Effector memory CD8-positive, alpha-beta T cell (primary cell): ENCODE measurements around the gene CDK19.

Experiments
- ATAC-seq: fragments of 150-1000 bp; cut with Tn5 transposase; replicated peaks from 2 replicates; pipeline ENCODE4 v1.10.0; 2021; ENCODE audit warnings: mild to moderate bottlenecking, moderate library complexity
- DNase-seq, 3 experiments: peaks; one replicate each; pipeline ENCODE4 v3.0.0; 2021
- H3K27ac Mint-ChIP-seq, 2 donors: one replicate each; pipeline ENCODE4 v1.8.0; 2022; ENCODE audit warnings: mild to moderate bottlenecking in 2 of 2, mixed read lengths in 2 of 2, moderate library complexity in 2 of 2
- H3K27me3 Mint-ChIP-seq, 2 donors: one replicate each; pipeline ENCODE4 v1.8.0; 2022; ENCODE audit warnings: mixed read lengths in 2 of 2
- H3K36me3 Mint-ChIP-seq: one replicate; pipeline ENCODE4 v1.8.0; 2022; ENCODE audit warnings: mild to moderate bottlenecking, moderate library complexity, mixed read lengths; ENCODE audit not compliant: insufficient read depth
- H3K4me1 Mint-ChIP-seq, 2 donors: one replicate each; pipeline ENCODE4 v1.8.0; 2022; ENCODE audit warnings: low read depth in 2 of 2, mixed read lengths in 2 of 2
- H3K4me3 Mint-ChIP-seq, 2 donors: one replicate each; pipeline ENCODE4 v1.8.0; 2022; ENCODE audit warnings: mild to moderate bottlenecking in 2 of 2, mixed read lengths in 2 of 2, moderate library complexity in 2 of 2
- H3K9me3 Mint-ChIP-seq, 2 donors: one replicate each; pipeline ENCODE4 v1.8.0; 2022; ENCODE audit warnings: mixed read lengths in 2 of 2

The CDK19 gene

GRCh38 chr6:110699780-110700179 lies 115.5 kb downstream of the CDK19 start:
- Mint-ChIP-seq H3K36me3 (no peaks in the 10 kb centered on the region), H3K4me1 (peaks cover 3 to 6% of the 10 kb centered on the region in 2 donors), H3K27ac (no peak overlapping the region), H3K9me3 (no peaks in the 10 kb centered on the region), H3K4me3 (no peak overlapping the region), H3K27me3 (no peaks in the 10 kb centered on the region)
- DNase-seq (no peak), ATAC-seq (no peak)

GRCh38 chr6:110693994-110694393 lies 121.3 kb downstream of the CDK19 start:
- no peak for ATAC-seq
- no peaks in the 10 kb centered on the region for H3K27me3 Mint-ChIP-seq
- no peak overlapping the region for H3K4me3 Mint-ChIP-seq
- H3K27ac Mint-ChIP-seq, result peak overlapping the region in 1 of 2 donors; percentile 16
- H3K4me1 Mint-ChIP-seq, result peaks cover 14 to 23% of the 10 kb centered on the region in 2 donors
- no peaks in the 10 kb centered on the region for H3K36me3 Mint-ChIP-seq
- DNase-seq, result no peak
- no peaks in the 10 kb centered on the region for H3K9me3 Mint-ChIP-seq

- no peak for DNase-seq
- Mint-ChIP-seq H3K9me3 (no peaks in the 10 kb centered on the region), H3K4me1 (peaks cover 20 to 30% of the 10 kb centered on the region in 2 donors), H3K27me3 (no peaks in the 10 kb centered on the region), H3K36me3 (no peaks in the 10 kb centered on the region), H3K27ac (no peak overlapping the region), H3K4me3 (no peak overlapping the region)
- ATAC-seq, result no peak
These were observed 122.0 kb downstream of the CDK19 start for GRCh38 chr6:110693296-110693695.

GRCh38 chr6:110690916-110691315 lies 124.4 kb downstream of the CDK19 start:
- H3K27me3 Mint-ChIP-seq, result no peaks in the 10 kb centered on the region
- peaks cover 26 to 34% of the 10 kb centered on the region in 2 donors for H3K4me1 Mint-ChIP-seq
- DNase-seq, result no peak
- no peak for ATAC-seq
- no peaks in the 10 kb centered on the region for H3K36me3 Mint-ChIP-seq
- H3K9me3 Mint-ChIP-seq, result no peaks in the 10 kb centered on the region
- H3K27ac Mint-ChIP-seq, result no peak overlapping the region
- no peak overlapping the region for H3K4me3 Mint-ChIP-seq

- Mint-ChIP-seq H3K27ac (no peak overlapping the region), H3K36me3 (no peaks in the 10 kb centered on the region), H3K27me3 (no peaks in the 10 kb centered on the region), H3K4me1 (peaks cover 25 to 34% of the 10 kb centered on the region in 2 donors), H3K9me3 (no peaks in the 10 kb centered on the region), H3K4me3 (no peak overlapping the region)
- no peak for ATAC-seq
- no peak for DNase-seq
These were observed 125.1 kb downstream of the CDK19 start for GRCh38 chr6:110690106-110690654.

- Mint-ChIP-seq H3K27ac (peak overlapping the region; percentile 85 to 92), H3K36me3 (no peaks in the 10 kb centered on the region), H3K9me3 (no peaks in the 10 kb centered on the region), H3K4me1 (peaks cover 22 to 30% of the 10 kb centered on the region in 2 donors), H3K4me3 (peak overlapping the region; percentile 60 to 61), H3K27me3 (no peaks in the 10 kb centered on the region)
- DNase-seq, result peak; percentile 17 to 23 (median 17)
- ATAC-seq, result peak; percentile 90
These were observed 125.9 kb downstream of the CDK19 start for GRCh38 chr6:110689275-110689935.

- DNase-seq (no peak), ATAC-seq (peak; percentile 42)
- no peaks in the 10 kb centered on the region for H3K36me3 Mint-ChIP-seq
- peaks cover 22 to 27% of the 10 kb centered on the region in 2 donors for H3K4me1 Mint-ChIP-seq
- no peaks in the 10 kb centered on the region for H3K27me3 Mint-ChIP-seq
- H3K9me3 Mint-ChIP-seq, result no peaks in the 10 kb centered on the region
- peak overlapping the region; percentile 60 to 61 for H3K4me3 Mint-ChIP-seq
- H3K27ac Mint-ChIP-seq, result peak overlapping the region; percentile 85 to 92
These were observed 126.5 kb downstream of the CDK19 start for GRCh38 chr6:110688661-110689268.

GRCh38 chr6:110687326-110687725 lies 127.9 kb downstream of the CDK19 start:
- ATAC-seq (no peak), DNase-seq (no peak)
- Mint-ChIP-seq H3K36me3 (no peaks in the 10 kb centered on the region), H3K9me3 (no peaks in the 10 kb centered on the region), H3K27ac (peak overlapping the region; percentile 85 to 92), H3K27me3 (no peaks in the 10 kb centered on the region), H3K4me3 (peak overlapping the region; percentile 44 to 50), H3K4me1 (peaks cover 22 to 27% of the 10 kb centered on the region in 2 donors)

- Mint-ChIP-seq H3K9me3 (no peaks in the 10 kb centered on the region), H3K27me3 (no peaks in the 10 kb centered on the region), H3K27ac (no peak overlapping the region), H3K36me3 (no peaks in the 10 kb centered on the region), H3K4me3 (no peak overlapping the region), H3K4me1 (peaks cover 10 to 12% of the 10 kb centered on the region in 2 donors)
- no peak for DNase-seq
- no peak for ATAC-seq
These were observed 132.0 kb downstream of the CDK19 start for GRCh38 chr6:110683241-110683640.

GRCh38 chr6:110682460-110682853 lies 132.8 kb downstream of the CDK19 start:
- no peaks in the 10 kb centered on the region for H3K27me3 Mint-ChIP-seq

GRCh38 chr6:110681543-110682459 lies 133.5 kb downstream of the CDK19 start:
- no peaks in the 10 kb centered on the region for H3K27me3 Mint-ChIP-seq
- ATAC-seq (no peak), DNase-seq (no peak)
- H3K9me3 Mint-ChIP-seq, result no peaks in the 10 kb centered on the region
- peak overlapping the region in 1 of 2 donors; percentile 63 for H3K27ac Mint-ChIP-seq
- peaks cover 3 to 5% of the 10 kb centered on the region in 2 donors for H3K4me1 Mint-ChIP-seq
- no peak overlapping the region for H3K4me3 Mint-ChIP-seq
- no peaks in the 10 kb centered on the region for H3K36me3 Mint-ChIP-seq

More at GRCh38 chr6:110682460-110682853, 132.8 kb downstream of the CDK19 start:
- Mint-ChIP-seq H3K9me3 (no peaks in the 10 kb centered on the region), H3K27ac (peak overlapping the region in 1 of 2 donors; percentile 63), H3K4me3 (no peak overlapping the region), H3K4me1 (peaks cover 6 to 8% of the 10 kb centered on the region in 2 donors), H3K36me3 (no peaks in the 10 kb centered on the region)
- DNase-seq (peak; percentile 70 to 76 (median 75)), ATAC-seq (peak; percentile 99)

GRCh38 chr6:110676396-110676795 lies 138.9 kb downstream of the CDK19 start:
- no peaks in the 10 kb centered on the region for H3K36me3 Mint-ChIP-seq
- no peaks in the 10 kb centered on the region for H3K27me3 Mint-ChIP-seq
- H3K9me3 Mint-ChIP-seq, result no peaks in the 10 kb centered on the region
- DNase-seq, result no peak
- ATAC-seq, result no peak
- H3K4me1 Mint-ChIP-seq, result peaks cover 0 to 3% of the 10 kb centered on the region in 2 donors
- no peak overlapping the region for H3K4me3 Mint-ChIP-seq
- no peak overlapping the region for H3K27ac Mint-ChIP-seq

- ATAC-seq (no peak), DNase-seq (no peak)
- H3K27me3 Mint-ChIP-seq, result no peaks in the 10 kb centered on the region
- no peaks in the 10 kb centered on the region for H3K36me3 Mint-ChIP-seq
- H3K27ac Mint-ChIP-seq, result no peak overlapping the region
- peaks cover 0 to 3% of the 10 kb centered on the region in 2 donors for H3K4me1 Mint-ChIP-seq
- H3K4me3 Mint-ChIP-seq, result no peak overlapping the region
- H3K9me3 Mint-ChIP-seq, result no peaks in the 10 kb centered on the region
These were observed 141.2 kb downstream of the CDK19 start for GRCh38 chr6:110674096-110674495.
